NCI-H446 treated with DMSO at 0.1 percent for 48 hours (cell line): ENCODE measurements around the gene ATG14.
A peak's percentile ranks its signal among the peaks of the same experiment; 100 is the strongest.
"Not testable (repeated sequence)": the region's sequence is repeated elsewhere in the genome, so short reads cannot be mapped to it uniquely, and the experiment has no call there.

Experiments
- DNase-seq: peaks from one replicate; lab custom pipeline; 2025; lab: John Stamatoyannopoulos, UW

ATG14 gene, protein sequence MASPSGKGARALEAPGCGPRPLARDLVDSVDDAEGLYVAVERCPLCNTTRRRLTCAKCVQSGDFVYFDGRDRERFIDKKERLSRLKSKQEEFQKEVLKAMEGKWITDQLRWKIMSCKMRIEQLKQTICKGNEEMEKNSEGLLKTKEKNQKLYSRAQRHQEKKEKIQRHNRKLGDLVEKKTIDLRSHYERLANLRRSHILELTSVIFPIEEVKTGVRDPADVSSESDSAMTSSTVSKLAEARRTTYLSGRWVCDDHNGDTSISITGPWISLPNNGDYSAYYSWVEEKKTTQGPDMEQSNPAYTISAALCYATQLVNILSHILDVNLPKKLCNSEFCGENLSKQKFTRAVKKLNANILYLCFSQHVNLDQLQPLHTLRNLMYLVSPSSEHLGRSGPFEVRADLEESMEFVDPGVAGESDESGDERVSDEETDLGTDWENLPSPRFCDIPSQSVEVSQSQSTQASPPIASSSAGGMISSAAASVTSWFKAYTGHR

DNA sequence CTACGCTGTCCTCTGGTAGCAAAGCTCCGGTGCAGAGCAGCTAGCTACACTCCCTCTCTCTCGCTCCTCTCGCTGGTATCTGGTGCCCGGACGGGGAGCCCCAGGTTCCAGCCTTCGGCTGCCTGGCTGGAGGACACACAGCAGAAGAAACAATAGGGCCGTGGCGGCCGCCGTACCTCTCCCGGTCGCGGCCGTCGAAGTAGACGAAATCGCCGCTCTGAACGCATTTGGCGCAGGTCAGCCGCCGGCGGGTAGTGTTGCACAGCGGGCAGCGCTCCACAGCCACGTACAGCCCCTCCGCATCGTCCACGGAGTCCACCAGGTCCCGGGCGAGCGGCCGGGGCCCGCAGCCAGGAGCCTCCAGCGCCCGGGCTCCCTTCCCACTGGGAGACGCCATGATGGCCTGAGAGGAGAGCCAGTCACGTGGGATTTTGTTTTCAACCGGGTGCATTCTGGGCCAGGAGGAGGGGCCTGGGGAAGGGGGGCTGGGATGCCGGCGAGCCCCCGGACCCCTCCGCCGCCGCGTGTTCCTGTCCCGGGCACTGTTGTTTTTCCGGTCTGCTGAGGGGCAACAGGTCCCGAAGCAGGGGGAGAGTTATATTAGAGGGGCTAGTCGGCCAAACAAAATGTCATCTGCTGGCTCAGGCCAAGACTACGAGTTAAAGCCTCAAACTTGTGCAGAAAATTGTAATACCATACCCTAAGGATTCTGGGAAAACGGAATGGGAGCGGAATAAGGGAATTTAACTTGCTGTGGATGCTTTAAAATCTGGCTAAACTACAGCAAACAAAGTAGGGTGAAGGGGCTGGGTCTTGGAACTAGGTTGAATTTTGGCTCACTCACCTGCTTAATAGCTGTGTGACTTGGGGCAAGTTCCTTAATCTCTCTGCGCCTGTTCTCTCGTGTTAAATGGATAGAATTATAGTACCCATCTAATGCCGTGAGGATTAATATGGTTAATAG lies at the start of gene ATG14:
ATG14 (minus strand) TSS at position 405 of the 964 bp plus-strand sequence; CDS start at position 397, 8 bp downstream.
- peak; percentile 75 for DNase-seq

DNA sequence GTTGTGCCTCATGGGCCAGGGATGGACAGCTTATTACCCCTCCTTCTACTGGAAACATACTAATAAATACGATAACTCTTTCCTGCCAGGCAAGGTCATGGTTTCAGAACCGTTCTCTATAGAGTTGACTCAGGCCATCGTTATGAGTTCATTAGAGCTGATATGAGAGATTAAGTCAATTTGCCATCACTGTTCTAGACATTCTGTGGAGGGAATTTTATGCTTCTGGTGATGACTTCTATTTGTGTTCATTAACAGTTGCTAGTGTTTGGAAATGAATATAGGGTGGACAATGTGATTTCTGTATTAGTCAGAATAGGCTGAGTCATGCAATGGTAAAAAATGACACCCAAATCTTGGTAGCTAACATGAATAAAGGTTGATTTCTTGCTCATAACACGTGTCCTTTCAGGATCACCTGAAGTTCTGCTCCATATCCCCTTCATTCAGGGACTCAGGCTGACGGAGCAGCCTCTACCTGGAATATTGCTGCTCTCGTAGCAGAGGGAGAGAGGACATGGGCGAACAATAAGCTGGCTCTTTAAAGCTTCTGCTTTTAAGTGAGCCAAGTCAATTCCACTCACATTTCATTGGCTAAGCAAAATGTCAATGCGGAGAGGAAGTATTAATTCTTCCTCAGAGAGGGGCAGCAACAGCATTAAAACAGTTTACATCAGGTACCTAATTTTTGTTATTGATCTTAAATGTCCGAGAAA lies 47.3 kb upstream of the ATG14 start:
- DNase-seq, result no peak

DNA sequence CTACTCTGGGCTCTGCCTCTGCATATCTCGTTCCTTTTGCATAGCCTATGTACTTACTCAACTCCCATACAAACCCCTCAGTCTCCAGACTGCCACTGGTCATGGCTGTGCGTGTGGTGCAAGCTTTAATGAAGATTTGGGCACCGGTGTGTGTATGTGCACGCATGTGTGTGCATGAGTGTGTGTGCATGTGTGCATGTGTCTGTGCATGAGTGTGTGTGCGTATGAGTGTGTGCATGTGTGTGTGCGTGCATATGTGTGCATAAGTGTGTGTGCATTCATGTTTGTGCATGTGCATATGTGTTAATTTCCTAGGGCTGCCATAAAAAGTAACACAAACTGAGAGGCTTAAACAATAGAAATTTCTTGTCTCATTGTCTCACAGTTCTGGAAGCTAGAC lies 45.9 kb upstream of the ATG14 start:
- no peak for DNase-seq

DNA sequence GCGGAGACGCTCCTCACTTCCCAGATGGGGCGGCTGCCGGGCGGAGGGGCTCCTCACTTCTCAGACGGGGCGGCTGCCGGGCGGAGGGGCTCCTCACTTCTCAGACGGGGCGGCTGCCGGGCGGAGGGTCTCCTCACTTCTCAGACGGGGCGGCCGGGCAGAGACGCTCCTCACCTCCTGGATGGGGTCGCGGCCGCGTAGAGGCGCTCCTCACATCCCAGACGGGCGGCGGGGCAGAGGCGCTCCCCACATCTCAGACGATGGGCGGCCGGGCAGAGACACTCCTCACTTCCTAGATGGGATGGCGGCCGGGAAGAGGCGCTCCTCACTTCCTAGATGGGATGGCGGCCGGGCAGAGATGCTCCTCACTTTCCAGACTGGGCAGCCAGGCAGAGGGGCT lies 44.8 kb upstream of the ATG14 start:
- not testable (repeated sequence) for DNase-seq

DNA sequence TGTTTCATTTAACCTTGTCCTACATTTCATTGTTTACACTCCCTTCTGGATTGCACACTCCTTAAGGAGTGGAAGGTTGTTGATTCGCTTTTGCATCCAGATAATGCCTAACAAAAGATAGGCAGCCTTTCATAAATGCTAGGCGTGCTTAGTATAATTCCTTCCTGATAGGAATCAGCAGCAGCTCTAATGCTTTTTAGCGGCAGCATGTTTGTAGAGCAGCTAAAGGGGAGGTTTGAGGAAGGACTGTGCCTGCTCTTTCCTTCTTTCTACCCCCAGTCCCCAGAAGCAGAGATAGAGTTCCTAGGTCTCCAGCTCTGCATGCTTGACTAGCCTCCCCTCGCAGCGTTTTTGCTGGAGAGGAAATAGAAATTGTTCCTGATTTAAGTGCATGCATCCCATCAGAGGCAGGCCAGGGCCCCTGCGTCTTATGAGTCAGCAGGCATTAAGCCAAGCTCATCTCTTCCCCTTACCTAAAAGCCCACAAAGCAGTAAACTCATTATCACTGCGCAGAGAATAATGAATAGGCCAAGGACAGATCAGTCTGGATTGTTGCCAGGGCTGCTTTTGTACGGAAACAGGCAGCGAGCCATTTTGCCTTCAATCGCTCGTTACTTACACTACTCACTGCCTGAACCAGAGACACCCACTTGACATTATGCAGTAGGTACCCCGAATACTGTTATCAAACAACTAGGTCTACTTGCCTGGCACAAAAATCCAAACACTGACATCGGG lies 42.8 kb upstream of the ATG14 start:
- peak; percentile 81 for DNase-seq

DNA sequence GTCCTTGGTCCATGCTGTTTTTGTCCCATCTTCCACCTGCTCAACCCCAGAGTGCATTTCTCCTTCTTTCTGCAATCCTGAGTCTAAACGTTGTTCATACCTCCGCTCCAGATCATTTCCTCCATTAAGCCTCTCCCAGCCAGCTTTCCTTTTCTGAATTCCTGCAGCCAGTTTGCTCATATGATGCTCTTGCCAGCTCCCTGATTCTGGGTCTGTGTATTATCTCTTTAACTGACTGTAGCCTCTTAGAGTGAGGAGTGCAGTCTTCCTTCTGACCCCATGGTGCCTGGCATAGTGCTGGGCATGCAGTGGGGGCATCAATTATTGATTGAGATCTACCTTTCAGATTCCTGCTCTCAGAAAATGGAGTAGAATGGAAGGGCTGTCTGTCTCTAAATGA lies 40.3 kb upstream of the ATG14 start:
- no peak for DNase-seq

DNA sequence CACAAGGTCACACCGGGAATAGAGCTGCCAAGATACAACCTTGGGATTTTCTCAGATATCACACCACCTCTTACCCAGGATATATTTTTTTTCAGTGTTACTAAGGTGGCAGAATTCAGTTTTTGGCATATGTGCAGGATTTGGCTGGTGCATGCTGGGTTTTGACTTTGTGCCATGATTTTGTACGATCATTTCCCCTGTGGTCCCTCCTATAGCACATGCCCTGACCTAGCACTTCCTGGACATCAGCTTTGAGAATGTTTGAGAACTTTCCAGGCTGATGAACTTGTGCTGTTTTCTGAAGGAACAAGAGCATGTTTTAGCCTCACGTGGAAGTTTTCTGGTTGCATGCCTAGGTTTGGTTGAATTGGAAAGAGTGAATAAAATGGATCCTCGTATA lies 39.8 kb upstream of the ATG14 start:
- peak; percentile 52 for DNase-seq

DNA sequence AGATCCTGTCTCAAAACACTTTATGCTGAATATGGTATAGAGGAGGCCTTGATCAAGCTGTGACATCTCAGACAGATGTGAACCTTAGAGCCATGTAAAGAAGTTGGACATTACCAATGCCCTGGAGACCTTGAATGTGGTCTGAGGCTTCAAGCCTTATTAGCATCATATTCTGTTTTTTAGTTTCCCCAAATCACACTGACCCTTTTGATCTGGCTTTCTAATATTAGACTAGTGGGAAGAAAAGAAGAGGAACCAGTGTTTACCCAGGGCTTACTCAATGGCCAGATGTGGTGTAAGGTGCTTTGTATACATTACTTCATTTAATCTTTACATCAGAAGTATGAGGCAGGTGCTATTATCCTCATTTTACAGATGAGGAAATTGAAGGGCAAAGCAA lies 39.4 kb upstream of the ATG14 start:
- DNase-seq, result no peak

DNA sequence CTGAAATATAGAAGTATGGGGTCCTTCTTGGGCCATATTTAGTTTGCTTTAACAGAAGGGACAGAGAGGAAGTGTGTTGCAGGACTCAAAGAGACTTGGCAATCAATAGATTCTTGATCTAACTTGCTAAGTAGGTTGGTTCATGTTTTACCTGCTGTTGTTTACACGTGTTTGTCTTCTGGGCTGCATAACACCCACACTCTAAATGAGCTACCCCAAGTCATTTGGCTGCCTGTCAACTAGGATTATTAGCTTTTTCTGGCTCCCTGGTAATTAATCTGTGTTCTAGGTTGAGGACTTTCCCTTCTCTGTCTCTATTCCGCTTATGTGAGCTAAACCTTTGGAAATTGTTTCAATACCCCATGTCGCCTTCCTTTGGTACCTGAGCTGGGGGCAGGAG lies 38.9 kb upstream of the ATG14 start:
- DNase-seq, result peak; percentile 10

DNA sequence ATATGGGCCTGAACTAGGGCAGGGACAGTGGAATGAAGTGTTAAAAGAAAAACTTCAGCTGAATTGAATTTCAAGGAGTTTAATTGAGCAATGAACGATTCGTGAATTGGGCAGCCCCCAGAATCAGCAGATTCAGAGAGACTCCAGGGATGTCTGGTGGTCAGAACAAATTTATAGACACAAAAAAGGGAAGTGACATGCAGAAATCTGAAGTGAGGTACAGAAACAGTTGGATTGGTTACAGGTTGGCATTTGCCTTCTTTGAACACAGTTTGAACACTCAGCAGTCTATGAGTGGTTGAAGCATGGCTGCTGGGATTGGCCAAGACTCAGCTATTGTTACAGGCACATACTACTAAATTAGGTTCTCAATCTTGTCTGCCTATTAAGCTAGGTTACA lies 38.5 kb upstream of the ATG14 start:
- DNase-seq, result no peak

DNA sequence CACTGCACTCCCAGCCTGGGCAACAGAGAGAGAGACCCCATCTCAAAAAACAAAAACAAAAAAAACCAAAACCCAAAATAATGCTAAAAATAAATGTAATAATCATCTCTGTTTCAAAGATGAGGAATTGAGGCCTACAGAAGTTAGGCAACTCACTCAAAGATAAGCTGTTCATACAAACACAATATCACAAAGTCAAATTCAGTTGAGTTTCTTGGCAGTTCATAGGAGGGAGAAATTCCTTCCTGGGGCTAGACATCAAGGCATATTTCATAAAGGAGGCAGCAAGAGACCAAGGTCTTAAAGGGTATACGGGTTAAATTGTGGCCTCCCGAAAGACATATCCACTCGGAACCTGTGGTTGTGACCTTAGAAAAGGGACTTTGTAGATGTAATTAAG lies 37.5 kb upstream of the ATG14 start:
- no peak for DNase-seq

DNA sequence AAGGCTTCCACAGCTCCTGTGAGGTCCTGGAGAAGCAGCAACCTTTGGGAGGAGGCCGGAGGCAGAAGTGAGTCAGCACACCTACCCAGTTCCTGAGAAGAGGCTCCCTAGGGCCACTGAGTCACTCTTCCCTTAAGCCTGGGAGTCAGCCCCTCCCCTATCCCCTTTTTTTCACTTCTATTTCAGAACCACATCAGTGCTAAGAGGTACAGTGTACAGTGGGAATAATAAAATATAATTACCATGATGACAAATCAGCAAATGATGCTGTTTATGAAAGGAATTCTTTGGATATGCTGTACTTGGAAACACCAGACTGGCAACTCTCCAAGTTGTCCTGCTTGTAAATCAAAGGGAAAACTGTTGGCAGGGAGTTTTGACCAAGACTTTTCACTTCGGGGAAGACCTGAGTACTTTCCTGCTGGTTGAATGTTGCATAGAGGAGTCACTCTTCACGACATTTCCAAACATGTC lies 36.5 kb upstream of the ATG14 start:
- peak; percentile 51 for DNase-seq

DNA sequence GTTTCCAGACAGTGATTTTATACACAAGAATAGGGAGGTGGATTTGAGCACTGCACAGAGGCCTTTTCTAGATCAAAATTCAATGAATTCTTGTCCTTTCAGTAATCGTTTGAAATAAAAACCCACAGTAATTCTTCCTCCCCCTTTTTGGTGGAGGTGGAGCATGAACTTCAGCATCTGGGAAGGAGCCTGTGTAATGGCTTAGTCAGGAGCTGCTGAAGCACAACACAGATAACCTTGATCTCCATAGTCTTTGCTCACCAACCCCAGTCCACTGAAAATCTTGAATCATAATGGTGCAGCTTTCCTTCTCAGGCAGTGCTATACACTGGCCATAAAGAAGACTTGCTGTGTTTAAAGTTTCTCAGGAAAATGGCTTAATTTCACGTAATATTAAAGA lies 35.2 kb upstream of the ATG14 start:
- no peak for DNase-seq

DNA sequence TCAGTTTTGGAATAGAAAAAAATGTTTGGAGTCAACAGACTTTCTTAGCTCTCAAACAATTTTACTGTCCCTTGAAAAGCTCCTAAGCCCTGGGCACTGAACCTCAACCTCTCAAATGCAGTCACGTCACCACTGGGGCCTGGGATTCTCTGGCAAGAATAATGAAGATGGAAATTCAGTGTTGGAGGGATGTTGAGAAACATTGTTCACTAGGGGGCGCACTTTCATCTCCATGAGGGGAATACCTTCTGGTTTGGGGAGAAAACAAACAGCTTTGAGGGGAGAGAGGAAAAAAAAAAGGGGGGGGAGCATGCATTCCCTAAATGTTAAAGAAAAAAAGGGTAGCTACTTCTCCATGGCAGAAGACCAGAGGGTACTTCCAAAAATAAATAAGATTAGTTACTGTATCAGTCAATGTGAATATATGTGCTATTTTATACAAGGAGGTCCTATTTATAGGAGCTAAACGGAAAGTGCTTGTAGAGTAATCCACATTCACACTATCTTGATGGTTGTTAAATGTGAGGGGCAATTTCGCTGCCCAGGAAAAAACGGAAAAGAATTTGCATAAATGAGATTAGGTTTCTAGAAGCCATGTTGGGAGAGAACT lies 34.6 kb upstream of the ATG14 start:
- peak; percentile 67 for DNase-seq

DNA sequence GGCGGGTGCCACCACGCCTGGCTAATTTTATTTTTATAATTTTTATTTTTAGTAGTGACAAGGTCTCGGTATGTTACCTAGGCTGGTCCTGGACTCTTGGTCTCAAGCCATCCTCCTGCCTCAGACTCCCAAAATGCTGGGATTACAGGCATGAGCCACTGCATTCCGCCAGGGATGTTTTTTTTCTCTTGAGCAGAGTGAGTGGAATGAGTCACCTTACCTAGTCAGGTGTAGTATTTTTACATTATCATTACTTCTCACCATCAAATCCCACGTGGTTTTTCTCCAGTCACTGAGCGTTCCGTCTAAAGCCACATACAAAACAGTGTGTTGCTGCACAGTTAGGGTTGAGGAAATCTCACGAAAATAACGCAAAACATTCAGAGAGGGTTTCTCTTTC lies 29.7 kb upstream of the ATG14 start:
- no peak for DNase-seq

DNA sequence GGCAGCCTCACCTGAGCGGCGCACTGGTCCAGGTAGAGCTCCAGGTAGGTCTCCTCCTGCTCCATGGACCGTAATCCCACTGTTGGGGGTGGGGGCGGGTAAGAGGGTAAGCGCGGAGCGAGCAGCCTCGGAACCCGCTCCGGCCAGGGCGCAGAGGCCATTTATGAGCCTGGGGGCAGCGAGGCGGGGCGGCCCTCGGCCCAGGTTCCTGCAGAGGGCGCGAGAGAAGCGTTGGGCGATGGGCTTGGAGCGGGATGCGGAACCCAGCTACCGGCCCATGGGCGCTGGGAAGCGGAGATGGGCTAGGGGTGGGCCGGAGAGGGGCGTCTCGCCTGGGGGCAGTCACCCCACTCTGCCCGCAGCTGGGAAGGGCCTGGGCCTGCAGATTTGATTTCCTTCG lies 28.8 kb upstream of the ATG14 start, which contains the start of gene TBPL2:
TBPL2 (minus strand) TSS at position 232 of the 400 bp plus-strand sequence; CDS start at position 65, 167 bp downstream.
- DNase-seq, result no peak

DNA sequence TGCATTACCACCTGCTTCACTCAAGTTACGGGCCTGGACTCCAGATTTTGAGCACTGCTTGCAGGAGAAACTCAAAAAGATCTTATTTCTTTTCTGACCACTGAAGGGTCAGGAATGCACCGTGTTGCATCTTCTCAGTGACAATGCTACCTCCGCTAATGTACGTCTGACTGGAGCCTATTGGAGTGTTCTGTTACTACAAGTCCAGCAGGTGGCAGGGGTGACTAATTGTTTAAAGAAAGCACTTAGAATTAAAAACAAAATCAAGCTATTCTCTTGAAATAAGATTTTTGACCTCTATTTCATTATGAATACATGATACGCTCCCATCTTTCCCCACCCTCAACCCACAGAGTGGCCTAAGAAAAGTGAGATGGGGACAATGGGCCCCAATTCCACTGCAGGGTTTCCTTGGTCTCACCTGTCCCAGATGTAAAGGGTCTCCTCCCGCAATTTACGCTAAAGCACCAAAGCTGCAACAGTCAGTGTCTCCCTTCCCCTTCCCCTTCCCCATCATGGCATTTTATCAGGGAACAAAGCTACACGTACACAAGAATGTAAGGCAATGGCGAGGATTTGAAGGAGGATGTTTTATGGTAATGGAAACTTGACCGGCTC lies 26.5 kb upstream of the ATG14 start:
- DNase-seq, result peak; percentile 8

DNA sequence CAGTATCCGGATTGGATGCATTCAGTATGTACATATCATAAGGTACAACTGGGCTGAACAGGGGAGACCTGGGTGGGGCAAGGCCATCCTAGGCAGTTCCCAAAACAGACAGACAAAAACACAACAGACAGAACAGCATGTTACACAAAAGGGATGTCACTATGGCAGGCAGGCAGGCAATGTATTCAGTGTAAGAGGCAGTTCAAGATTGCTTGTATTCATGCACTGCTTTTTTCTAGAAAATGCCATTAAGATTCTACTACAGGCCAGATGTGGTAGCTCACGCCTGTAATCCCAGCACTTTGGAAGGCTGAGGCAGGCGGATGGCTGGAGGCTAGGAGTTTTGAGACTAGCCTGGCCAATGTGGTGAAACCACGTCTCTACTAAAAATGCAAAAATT lies 25.3 kb upstream of the ATG14 start:
- DNase-seq, result no peak

DNA sequence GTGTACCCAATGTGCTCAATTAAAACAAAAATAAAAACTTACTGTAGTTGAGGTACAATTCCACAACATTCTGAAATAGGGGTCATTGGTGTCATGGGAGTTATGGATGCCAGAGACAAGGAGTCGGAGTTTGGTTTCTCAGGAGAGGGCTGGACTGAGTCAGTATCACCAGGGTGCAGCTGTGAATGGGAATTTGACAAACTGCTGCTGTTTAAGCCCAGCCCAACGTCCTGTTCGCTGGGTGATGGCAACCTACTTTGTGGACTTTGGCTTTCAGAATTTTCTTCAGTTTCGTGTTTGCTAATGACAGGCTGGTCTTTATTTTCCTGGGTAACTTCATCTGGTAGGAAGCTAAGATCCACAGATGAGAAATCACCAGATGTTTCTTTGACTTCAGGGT lies 24.9 kb upstream of the ATG14 start:
- DNase-seq, result no peak

DNA sequence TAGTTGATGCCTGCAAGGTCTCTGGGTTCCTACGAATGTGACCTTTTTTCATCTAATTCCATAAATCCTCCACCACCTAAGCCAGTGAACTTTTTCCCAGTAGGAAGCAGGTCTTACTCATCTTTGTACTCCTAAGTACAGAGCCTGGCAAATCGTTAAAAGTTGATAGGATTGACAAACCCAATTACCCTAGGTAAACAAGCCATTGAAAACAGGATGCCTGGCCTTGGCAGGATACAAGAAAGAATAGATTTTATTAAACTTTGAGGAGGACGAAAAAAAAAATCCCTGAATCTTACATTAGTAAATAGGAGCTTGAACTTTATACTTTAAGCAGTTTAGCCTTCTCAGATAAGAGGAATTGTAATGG lies 23.2 kb upstream of the ATG14 start:
- DNase-seq, result no peak
